Measurements from ENCODE around the gene SPATA6.

The SPATA6 gene

GRCh38 chr1:48251323-48251722 is 220.7 kb downstream of the SPATA6 start:
- DNase-seq (no peak), ATAC-seq (no peak)

DNA sequence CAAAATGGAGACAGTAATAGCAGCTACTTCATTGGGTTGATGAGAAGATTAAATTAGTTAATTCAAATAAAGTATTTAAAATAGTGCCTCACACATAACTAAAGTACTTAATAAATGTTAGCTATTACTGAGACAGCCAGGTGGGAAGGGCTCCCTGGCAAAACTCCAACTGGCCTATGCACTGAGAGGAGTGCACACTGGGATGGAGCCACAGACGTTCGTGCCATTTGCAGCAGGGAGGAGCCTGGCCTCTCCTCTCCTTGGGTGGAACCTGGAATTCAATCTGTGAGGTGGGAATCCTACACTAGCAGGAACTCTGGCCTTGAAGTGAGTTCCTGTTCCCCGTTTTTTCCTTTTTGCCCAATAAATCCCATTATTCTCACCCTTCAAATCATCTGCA is 221.4 kb downstream of the SPATA6 start:
- ATAC-seq, result no peak
- no peak for DNase-seq

GRCh38 chr1:48249868-48250267 is 222.1 kb downstream of the SPATA6 start:
- no peak for ATAC-seq
- DNase-seq, result no peak

DNA sequence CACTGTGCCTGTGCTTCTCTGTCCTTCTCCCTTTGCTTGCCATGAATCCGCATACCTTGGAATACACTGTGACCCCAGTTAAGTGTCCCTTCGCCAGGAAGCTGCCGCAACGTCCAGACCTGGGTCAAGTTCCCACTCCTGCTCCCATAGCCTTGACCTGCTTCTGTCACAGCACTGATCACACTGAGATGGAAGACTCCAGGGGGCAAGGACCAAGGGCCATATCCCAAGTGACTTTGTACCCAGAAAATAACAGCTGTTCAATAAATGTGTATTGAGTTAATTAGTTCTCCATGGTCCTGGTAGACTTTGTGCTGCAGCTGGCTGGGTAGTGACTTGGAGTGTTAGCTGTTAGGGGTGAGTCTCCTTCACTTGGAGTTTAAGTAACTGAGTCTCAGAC is 223.6 kb downstream of the SPATA6 start:
- DNase-seq (no peak), ATAC-seq (no peak)

GRCh38 chr1:48246727-48247126 is 225.3 kb downstream of the SPATA6 start:
- no peak for DNase-seq
- ATAC-seq, result no peak
